Right atrium auricular region (tissue), 2 donors: ENCODE measurements around the gene NRBP1. TPM values are rescaled to one million over a fixed set of nuclear protein-coding genes. Genes with fewer than 3 reads are reported as not detected.

Experiments used
- DNase-seq: peaks from one replicate; pipeline ENCODE4 v3.0.0-alpha.2; 2019; ENCODE audit warnings: low spot score
- H3K27ac ChIP-seq, 2 donors: fragments of 200-600 bp; sonication (generic); 1 replicate in 1 of 2; 2 replicates in 1 of 2; pipeline ENCODE4 v1.5.1; 2016 to 2019
- H3K27me3 ChIP-seq, 2 donors: fragments of 200-600 bp; sonication (generic); one replicate each; pipeline versions ENCODE4 v1.5.1 to v1.6.0; 2017 to 2019
- H3K36me3 ChIP-seq: fragments of 200-600 bp; sonication (generic); one replicate; pipeline ENCODE4 v1.5.1; 2016
- H3K4me1 ChIP-seq, 2 donors: fragments of 200-600 bp; sonication (generic); one replicate each; pipeline versions ENCODE4 v1.5.1 to v1.6.0; 2017 to 2019
- H3K4me3 ChIP-seq, 2 donors: fragments of 200-600 bp; sonication (generic); 1 replicate in 1 of 2; 2 replicates in 1 of 2; pipeline ENCODE4 v1.5.1; 2017 to 2019; ENCODE audit warnings: mild to moderate bottlenecking in 1 of 2, moderate library complexity in 1 of 2
- H3K9me3 ChIP-seq, 2 donors: fragments of 200-600 bp; sonication (generic); one replicate each; pipeline ENCODE4 v1.5.1; 2019
- CTCF ChIP-seq, 2 donors: fragments of 200-600 bp; sonication (generic); IDR thresholded peaks; one replicate each; pipeline ENCODE4 v1.5.1; 2019; ENCODE audit warnings: antibody characterized with exemption in 2 of 2
- total RNA-seq, 2 donors: library from RNA; depleted of rRNA; stranded (reverse); fragments of >200 nt; gene quantifications; one replicate each; pipeline ENCODE4 v1.1.0, GENCODE V29; 2016

The NRBP1 gene
- total RNA-seq, 2 donors from 2014 or later = 36.5 to 50.4 TPM

DNA sequence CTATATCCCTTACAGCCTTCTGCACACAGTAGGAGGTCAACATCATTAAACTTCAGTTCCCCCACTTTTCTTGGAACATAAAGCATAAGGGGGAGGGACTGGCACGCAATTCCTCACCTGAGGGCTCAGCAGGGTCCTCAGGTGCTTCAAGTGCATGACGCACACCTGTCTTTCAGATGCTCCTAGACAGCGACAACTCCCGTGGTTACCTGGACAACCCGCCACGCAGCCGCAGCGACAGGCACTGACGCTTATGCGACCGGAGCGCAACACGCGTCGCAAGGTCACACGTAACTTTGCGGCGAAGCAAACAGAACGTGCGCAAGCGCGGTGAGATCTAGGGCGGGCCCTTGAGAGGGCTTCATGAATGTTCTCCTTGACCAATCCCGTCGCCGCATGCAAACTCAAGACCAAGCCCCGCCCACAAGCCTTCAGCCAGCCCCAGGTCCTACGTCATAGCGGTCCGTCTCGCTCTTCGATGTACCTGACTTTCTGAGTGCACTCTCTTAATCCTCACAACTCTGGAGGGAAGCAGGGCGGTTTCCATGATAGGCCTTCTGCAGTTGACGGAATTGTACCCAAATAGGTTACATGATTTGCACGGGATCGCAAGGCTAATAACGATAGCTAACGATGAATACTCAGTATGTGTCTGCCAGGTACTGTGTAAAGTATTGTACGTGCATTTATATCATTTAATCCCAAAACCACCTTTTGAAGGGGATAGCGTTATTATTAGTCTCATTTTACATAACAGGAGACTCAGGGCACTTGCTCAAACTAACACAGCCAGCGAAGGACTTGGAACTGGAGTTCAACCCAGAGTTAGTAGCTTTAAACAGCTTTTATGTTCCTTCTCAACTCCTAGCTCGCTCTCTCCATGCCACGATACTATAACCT lies 61.3 kb downstream of the NRBP1 start, which contains the start of gene IFT172:
TSS of gene IFT172 (minus strand) at position 246 of the 900 bp plus-strand sequence. CDS start at position 156, 90 bp downstream.
- Histone ChIP-seq H3K4me3 (peak within 1 kb of the TSS; percentile 57 to 62), H3K27me3 (no peaks in the 10 kb centered on the region), H3K9me3 (no peaks in the 10 kb centered on the region), H3K27ac (peak within 1 kb of the TSS; percentile 72 to 80), H3K4me1 (peaks cover 0 to 23% of the 10 kb centered on the region in 2 donors), H3K36me3 (no peaks in the 10 kb centered on the region)
- TF ChIP-seq CTCF (IDR thresholded peaks at IDR 0.05) = no peak
- peak; percentile 100 for DNase-seq

Other genes with a start within 250 kb of the NRBP1 start
- gene ATRAID, start 216.6 kb upstream of the NRBP1 start, total RNA-seq = 100 to 1,000 TPM; 193 TPM
- 10 to 100 TPM in 1 of 2 donors, 1 to 10 TPM in 1; 9.2 to 14.7 TPM for gene SLC5A6, start 216.4 kb upstream of the NRBP1 start, total RNA-seq
- gene CAD, start 211.3 kb upstream of the NRBP1 start, total RNA-seq = 10 to 100 TPM in 1 of 2 donors, 1 to 10 TPM in 1; 4.8 to 13.2 TPM
- 1 to 10 TPM; 5.7 to 9.4 TPM for gene SLC30A3, start 165.6 kb upstream of the NRBP1 start, total RNA-seq
- under 1 TPM; 0.59 to 0.94 TPM for gene DNAJC5G, start 153.2 kb upstream of the NRBP1 start, total RNA-seq
- gene TRIM54, start 146.2 kb upstream of the NRBP1 start, total RNA-seq = 100 to 1,000 TPM in 1 of 2 donors, 10 to 100 TPM in 1; 97.2 to 136 TPM
- gene UCN, start 120.2 kb upstream of the NRBP1 start, total RNA-seq = 1 to 10 TPM in 1 of 2 donors, under 1 TPM in 1; 0.74 to 2.6 TPM
- gene MPV17, start 105.5 kb upstream of the NRBP1 start, total RNA-seq = 10 to 100 TPM; 73.9 to 74.3 TPM
- 10 to 100 TPM; 19.1 to 19.7 TPM for gene GTF3C2, start 71.9 kb upstream of the NRBP1 start, total RNA-seq
- gene EIF2B4, start 58.3 kb upstream of the NRBP1 start, total RNA-seq = 10 to 100 TPM; 27.1 to 36.3 TPM
- 10 to 100 TPM; 66.0 to 69.3 TPM for gene SNX17, start 58.0 kb upstream of the NRBP1 start, total RNA-seq
- gene ZNF513, start 47.9 kb upstream of the NRBP1 start, total RNA-seq = 1 to 10 TPM; 4.7 to 6.2 TPM
- gene PPM1G, start 19.0 kb upstream of the NRBP1 start, total RNA-seq = 10 to 100 TPM; 37.7 to 42.4 TPM
- gene KRTCAP3, start 13.8 kb downstream of the NRBP1 start, total RNA-seq = 1 to 10 TPM in 1 of 2 donors, not detected in 1; 1.2 TPM
- 10 to 100 TPM; 14.4 to 18.2 TPM for gene IFT172, start 61.1 kb downstream of the NRBP1 start, total RNA-seq
- 10 to 100 TPM in 1 of 2 donors, 1 to 10 TPM in 1; 2.2 to 19.3 TPM for gene FNDC4, start 66.6 kb downstream of the NRBP1 start, total RNA-seq
- 1 to 10 TPM in 1 of 2 donors, not detected in 1; 1.9 TPM for gene GCKR, start 68.2 kb downstream of the NRBP1 start, total RNA-seq
- gene ZNF512, start 154.4 kb downstream of the NRBP1 start, total RNA-seq = 10 to 100 TPM; 12.0 to 21.3 TPM
- 1 to 10 TPM; 3.6 to 4.2 TPM for gene CCDC121, start 200.4 kb downstream of the NRBP1 start, total RNA-seq
- gene GPN1, start 200.4 kb downstream of the NRBP1 start, total RNA-seq = 10 to 100 TPM; 10.8 to 15.7 TPM
- gene SUPT7L, start 235.0 kb downstream of the NRBP1 start, total RNA-seq = 10 to 100 TPM; 16.1 to 25.0 TPM
- 10 to 100 TPM; 18.0 to 18.2 TPM for gene SLC4A1AP, start 235.3 kb downstream of the NRBP1 start, total RNA-seq